ENCODE results near the gene FAM167B. TPM values are rescaled to one million over a fixed set of nuclear protein-coding genes. Genes with fewer than 3 reads are reported as not detected.

FAM167B gene
- total RNA-seq, 3 donors from 2014 or later, result 0.64 to 6.9 (median 1.2) TPM

GRCh38 chr1:32266921-32267591 is 20.0 kb downstream of the FAM167B start:
- H3K4me3 ChIP-seq, result no peak overlapping the region
- DNase-seq (ENCODE audit: low spot score in 2 of 2), result no peak
- H3K9me3 ChIP-seq, result no peaks in the 10 kb centered on the region
- no peaks in the 10 kb centered on the region for H3K27me3 ChIP-seq
- no peaks in the 10 kb centered on the region for H3K36me3 ChIP-seq
- intact Hi-C loops (cut with DNase I; ENCODE audit: low total_unique reads), result no loop called here
- no peak for TF ChIP-seq CTCF (IDR thresholded peaks at IDR 0.05)
- TF ChIP-seq POLR2A (IDR thresholded peaks at IDR 0.05), result no peak
- TF ChIP-seq POLR2AphosphoS5 (IDR thresholded peaks at IDR 0.05), result no peak
- no peaks in the 10 kb centered on the region for H3K4me1 ChIP-seq
- no peak overlapping the region for H3K27ac ChIP-seq

- Histone ChIP-seq H3K27me3 (peaks cover 0 to 1% of the 10 kb centered on the region in 2 donors), H3K27ac (no peak overlapping the region), H3K4me1 (no peaks in the 10 kb centered on the region), H3K4me3 (no peak overlapping the region), H3K9me3 (no peaks in the 10 kb centered on the region), H3K36me3 (no peaks in the 10 kb centered on the region)
- intact Hi-C loops (cut with DNase I; ENCODE audit: low total_unique reads), result no loop called here
- TF ChIP-seq CTCF (IDR thresholded peaks at IDR 0.05) (no peak), POLR2A (IDR thresholded peaks at IDR 0.05) (no peak), POLR2AphosphoS5 (IDR thresholded peaks at IDR 0.05) (no peak)
- DNase-seq (ENCODE audit: low spot score in 2 of 2), result no peak
These were observed 22.7 kb downstream of the FAM167B start for GRCh38 chr1:32269744-32270143.

- Histone ChIP-seq H3K4me1 (no peaks in the 10 kb centered on the region), H3K36me3 (no peaks in the 10 kb centered on the region), H3K4me3 (no peak overlapping the region), H3K9me3 (no peaks in the 10 kb centered on the region), H3K27ac (no peak overlapping the region), H3K27me3 (peaks cover 0 to 7% of the 10 kb centered on the region in 2 donors)
- DNase-seq (ENCODE audit: low spot score in 2 of 2), result no peak
- TF ChIP-seq POLR2A (IDR thresholded peaks at IDR 0.05), result no peak
- TF ChIP-seq POLR2AphosphoS5 (IDR thresholded peaks at IDR 0.05), result no peak
- TF ChIP-seq CTCF (IDR thresholded peaks at IDR 0.05), result no peak
- intact Hi-C loops (cut with DNase I; ENCODE audit: low total_unique reads), result no loop called here
These were observed 25.8 kb downstream of the FAM167B start for GRCh38 chr1:32272557-32273390.

- DNase-seq (ENCODE audit: low spot score in 2 of 2), result no peak
- Histone ChIP-seq H3K27me3 (peaks cover 0 to 7% of the 10 kb centered on the region in 2 donors), H3K4me3 (no peak overlapping the region), H3K9me3 (no peaks in the 10 kb centered on the region), H3K27ac (no peak overlapping the region), H3K4me1 (no peaks in the 10 kb centered on the region), H3K36me3 (no peaks in the 10 kb centered on the region)
- intact Hi-C loops (cut with DNase I; ENCODE audit: low total_unique reads), result no loop called here
- TF ChIP-seq CTCF (IDR thresholded peaks at IDR 0.05) (no peak), POLR2AphosphoS5 (IDR thresholded peaks at IDR 0.05) (no peak), POLR2A (IDR thresholded peaks at IDR 0.05) (no peak)
These were observed 26.6 kb downstream of the FAM167B start for GRCh38 chr1:32273391-32274208.

Data from breast epithelium (tissue), 4 donors.